Measurements from ENCODE around the gene C1QTNF6.

DNA sequence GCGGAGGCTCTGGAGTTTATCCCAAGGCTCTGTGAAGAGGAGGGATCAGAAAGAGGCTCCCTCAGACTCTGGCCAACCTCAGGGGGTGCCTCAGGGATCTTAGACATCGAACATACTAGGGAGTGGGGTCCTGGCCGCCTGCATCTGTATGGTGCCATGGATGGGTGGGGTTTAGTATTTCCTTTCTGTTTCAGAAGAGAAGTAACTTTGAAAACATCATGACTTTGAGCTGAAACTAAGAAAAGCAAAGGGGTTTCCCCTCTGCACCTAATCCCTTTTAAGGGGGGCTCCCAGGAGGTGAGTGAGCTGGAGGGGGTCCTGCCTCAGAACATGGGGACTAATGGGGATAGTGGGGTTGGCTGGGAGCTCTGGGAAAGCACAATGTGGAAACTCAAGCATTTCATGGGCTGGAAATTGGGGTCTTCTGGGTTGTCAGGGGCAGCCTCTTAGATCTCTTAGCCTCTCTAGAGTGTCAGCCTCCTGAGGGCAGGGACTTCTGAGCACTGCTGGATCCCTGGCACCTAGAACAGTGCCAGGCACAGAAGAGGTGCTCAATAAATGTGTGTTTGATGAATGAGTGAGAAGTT lies 36.0 kb upstream of the C1QTNF6 start:
- TF ChIP-seq CTCF (IDR thresholded peaks at IDR 0.05) (no peak), POLR2A (IDR thresholded peaks at IDR 0.05) (no peak)

Measured in testis (tissue), 2 donors.